Motor neuron (in vitro differentiated cells): ENCODE results near the gene CCDC88C. TPM values are rescaled to one million over a fixed set of nuclear protein-coding genes. Genes with fewer than 3 reads are reported as not detected.
"Not testable (repeated sequence)": the region's sequence is repeated elsewhere in the genome, so short reads cannot be mapped to it uniquely, and the experiment has no call there.

Experiments used
- ATAC-seq, 8 experiments: fragments of 200-7000 bp; cut with Tn5 transposase; replicated peaks in 6 of 8; 2 replicates each; pipeline ENCODE4 v1.8.0; 2021; ENCODE audit warnings: mild to moderate bottlenecking in 8 of 8, moderate library complexity in 8 of 8
- H3K27ac ChIP-seq, 2 donors: fragments of 250-450 bp; sonication (Bioruptor Pico); 2 replicates each; pipeline ENCODE4 v1.9.0; 2021; ENCODE audit warnings: antibody characterized with exemption in 2 of 2, mild to moderate bottlenecking in 2 of 2, moderate library complexity in 1 of 2
- H3K4me1 ChIP-seq, 2 donors: fragments of 250-450 bp; sonication (Bioruptor Pico); replicated peaks in 1 of 2; 2 replicates each; pipeline ENCODE4 v1.6.1; 2021; ENCODE audit warnings: antibody characterized with exemption in 2 of 2, mild to moderate bottlenecking in 2 of 2, moderate library complexity in 1 of 2
- H3K4me3 ChIP-seq, 5 donors: fragments of 250-450 bp; sonication (Bioruptor Pico); 2 replicates each; pipeline ENCODE4 v1.9.0; 2021; ENCODE audit warnings: antibody characterized with exemption in 5 of 5, mild to moderate bottlenecking in 5 of 5, moderate library complexity in 4 of 5
- WGBS, 10 experiments: fragments of 450-650 bp; shearing (Covaris generic); methylation state at CpG; one replicate each; pipeline ENCODE4 v1.0.0; 2022; 5-methylcytosine and 5-hydroxymethylcytosine counted together
- in situ Hi-C, 9 experiments: fragments of 400-800 bp; cut with MboI; loops; one replicate each; pipeline ENCODE4 v1.15.0; 2021; ENCODE audit warnings: low sequenced_read_pairs in 9 of 9, low pct_unique_long_range_greater_than_20kb in 2 of 9; ENCODE audit not compliant: unreplicated experiment in 9 of 9
- total RNA-seq, 8 experiments: library from RNA; unstranded; fragments of 300-600 nt; gene quantifications; 2 replicates each; pipeline versions ENCODE4 v1.2.3 to v1.2.4, GENCODE V29; 2022

CCDC88C gene
- total RNA-seq, 8 experiments from 2014 or later, result 2.6 to 25.2 (median 10.5) TPM

DNA sequence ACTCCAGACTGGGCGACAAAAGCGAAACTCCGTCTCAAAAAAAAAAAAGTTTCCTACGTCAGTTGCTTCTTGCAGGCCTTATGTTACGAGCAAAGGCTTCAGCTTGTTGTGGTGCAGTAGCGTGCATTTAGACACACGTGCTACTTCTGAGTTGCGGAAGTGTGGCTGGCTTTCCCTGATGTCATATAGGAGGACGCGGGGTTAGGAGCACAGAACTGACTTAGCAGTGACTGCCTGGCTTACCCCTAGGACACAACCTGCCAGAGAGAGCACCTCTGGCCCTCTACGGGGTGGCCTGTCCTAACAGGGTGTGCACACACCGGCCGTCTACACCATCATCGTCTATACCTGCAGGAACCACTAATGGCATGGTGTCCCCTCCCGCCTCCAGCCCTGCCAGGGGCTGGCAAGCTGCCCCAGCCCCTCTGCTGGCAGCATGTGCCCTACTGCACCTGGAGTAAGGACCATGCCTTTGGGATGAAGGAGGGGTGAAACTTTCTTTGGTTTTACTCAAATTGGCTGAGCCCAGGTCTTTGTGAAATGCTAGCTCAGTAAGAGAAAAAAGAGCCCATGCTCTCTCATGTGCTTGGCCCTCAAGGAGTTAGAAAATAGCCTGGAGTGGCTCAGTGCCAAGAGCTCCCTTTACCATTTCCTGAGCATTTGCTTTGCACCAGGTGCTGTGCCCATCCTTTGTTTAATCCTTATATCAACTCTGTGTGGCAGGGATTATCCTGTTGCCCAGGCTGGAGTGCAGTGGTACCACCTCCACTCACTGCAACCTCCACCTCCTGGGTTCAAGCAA lies 171.4 kb downstream of the CCDC88C start:
- no peak for ATAC-seq
- WGBS, 10 experiments, result 80 to 100% (median 95%) methylated on average over 1 to 6 of the region's 15 CpGs; no CpG with 5 or more reads in 2 of the 10 experiments
- Histone ChIP-seq H3K27ac (no peak overlapping the region), H3K4me3 (no peak overlapping the region), H3K4me1 (peaks cover 25 to 28% of the 10 kb centered on the region in 2 donors)
- in situ Hi-C loops, result no loop called here

DNA sequence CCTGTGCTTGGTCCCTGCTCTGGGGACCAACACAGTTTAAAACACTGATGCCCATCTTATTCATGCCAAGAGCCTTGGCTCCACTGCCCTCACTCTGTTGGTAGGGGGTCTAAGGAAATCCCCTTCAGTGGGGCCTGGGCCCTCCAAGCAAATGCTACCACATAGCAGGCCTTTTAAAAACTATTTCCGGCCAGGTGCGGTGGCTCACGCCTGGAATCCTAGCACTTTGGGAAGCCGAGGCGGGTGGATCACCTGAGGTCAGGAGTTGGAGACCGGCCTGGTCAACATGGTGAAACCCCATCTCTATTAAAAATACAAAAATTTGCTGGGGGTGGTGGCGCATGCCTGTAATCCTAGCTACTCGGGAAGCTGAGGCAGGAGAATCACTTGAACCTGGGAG lies 172.0 kb downstream of the CCDC88C start:
- ATAC-seq, H3K4me3 ChIP-seq, in situ Hi-C loops, H3K27ac ChIP-seq: not testable (repeated sequence)
- H3K4me1 ChIP-seq, result peaks cover 20 to 21% of the 10 kb centered on the region in 2 donors
- WGBS, 10 experiments, result 20 to 100% (median 100%) methylated on average over 1 to 3 of the region's 8 CpGs; no CpG with 5 or more reads in 7 of the 10 experiments

DNA sequence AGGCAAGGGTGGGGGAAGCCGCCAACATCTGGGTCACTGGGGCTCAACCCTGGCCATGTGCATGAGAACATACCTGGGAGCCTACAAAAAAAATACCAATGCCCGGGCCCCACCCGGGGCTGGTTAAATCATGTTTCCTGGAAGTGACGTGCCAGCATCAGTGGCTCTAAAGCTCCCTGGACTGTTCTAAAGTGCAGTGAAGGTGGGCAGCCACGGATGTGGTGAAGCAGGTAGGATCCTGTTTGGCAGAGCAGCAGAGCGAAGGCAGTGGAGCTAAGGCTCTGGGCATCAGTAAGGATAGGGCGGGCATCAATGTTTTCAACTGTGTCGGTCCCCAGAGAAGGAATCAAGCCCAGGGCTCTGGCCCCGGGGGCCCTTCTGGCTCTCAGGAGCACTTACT lies 172.6 kb downstream of the CCDC88C start:
- Histone ChIP-seq H3K4me3 (no peak overlapping the region), H3K27ac (peak overlapping the region; percentile 0 to 13), H3K4me1 (peaks cover 14 to 15% of the 10 kb centered on the region in 2 donors)
- ATAC-seq, result peak in 2 of 8 experiments; percentile 2 to 8
- 90 to 100% (median 92%) methylated on average over 1 to 4 of the region's 9 CpGs; no CpG with 5 or more reads in 5 of the 10 experiments for WGBS, 10 experiments
- in situ Hi-C loops, result no loop called here

DNA sequence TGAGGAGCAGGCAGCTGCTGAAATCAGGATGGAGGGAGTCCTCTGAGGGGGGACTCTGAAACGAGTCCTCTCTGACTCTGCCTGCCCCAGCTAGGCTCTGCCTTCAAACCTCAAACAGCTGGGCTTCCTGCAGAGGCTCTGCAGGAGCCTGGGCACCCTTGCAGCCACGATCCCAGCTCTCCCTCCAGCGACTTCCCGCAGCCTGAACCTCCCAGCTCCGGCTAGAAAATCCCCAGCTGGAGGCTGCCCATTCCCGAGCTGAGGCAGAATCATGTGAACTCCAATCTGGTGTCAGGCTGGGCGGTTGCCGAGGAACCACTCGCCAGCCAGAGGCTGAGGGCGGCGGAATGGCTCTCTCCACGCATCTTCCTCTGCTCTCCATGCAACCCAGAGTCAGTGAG lies 173.1 kb downstream of the CCDC88C start, which contains the start of gene GPR68:
Gene GPR68, minus strand, starts transcription at position 204 of the 401 bp plus-strand sequence. CDS start 9,654 bp downstream, outside the sequence.
- Histone ChIP-seq H3K27ac (peak within 1 kb of the TSS; percentile 0 to 13), H3K4me3 (peak within 1 kb of the TSS in 2 of 5 donors; percentile 1 to 10), H3K4me1 (peaks cover 9 to 10% of the 10 kb centered on the region in 2 donors)
- 0 to 17% (median 4%) methylated on average over 1 to 4 of the region's 12 CpGs; no CpG with 5 or more reads in 7 of the 10 experiments for WGBS, 10 experiments
- in situ Hi-C loops, result no loop called here
- peak; percentile 69 to 99 (median 98) for ATAC-seq

DNA sequence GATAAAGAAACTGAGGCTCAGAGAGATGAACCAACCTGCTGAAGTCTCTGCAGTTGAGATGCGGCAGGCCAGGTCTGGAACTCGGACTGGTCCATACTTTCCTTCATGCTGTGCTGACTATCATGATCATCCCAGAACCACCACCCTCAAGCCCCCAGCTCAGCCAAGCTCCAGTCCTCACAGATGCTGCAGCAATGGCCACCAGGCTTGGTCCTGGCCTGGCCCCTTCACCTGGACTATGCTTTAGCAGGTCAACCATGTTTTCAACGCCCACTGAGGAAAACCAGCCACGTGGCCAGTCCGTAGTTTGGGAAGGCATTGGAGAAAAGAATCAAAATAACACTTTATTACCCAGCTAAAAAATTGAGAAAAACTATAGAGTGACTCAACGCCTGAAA lies 174.5 kb downstream of the CCDC88C start:
- no peak for ATAC-seq
- Histone ChIP-seq H3K27ac (no peak overlapping the region), H3K4me3 (no peak overlapping the region), H3K4me1 (peaks cover 8 to 10% of the 10 kb centered on the region in 2 donors)
- in situ Hi-C loops, result no loop called here
- WGBS, 10 experiments, result 20 to 100% (median 82%) methylated on average over 1 to 5 of the region's 6 CpGs; no CpG with 5 or more reads in 1 of the 10 experiments

DNA sequence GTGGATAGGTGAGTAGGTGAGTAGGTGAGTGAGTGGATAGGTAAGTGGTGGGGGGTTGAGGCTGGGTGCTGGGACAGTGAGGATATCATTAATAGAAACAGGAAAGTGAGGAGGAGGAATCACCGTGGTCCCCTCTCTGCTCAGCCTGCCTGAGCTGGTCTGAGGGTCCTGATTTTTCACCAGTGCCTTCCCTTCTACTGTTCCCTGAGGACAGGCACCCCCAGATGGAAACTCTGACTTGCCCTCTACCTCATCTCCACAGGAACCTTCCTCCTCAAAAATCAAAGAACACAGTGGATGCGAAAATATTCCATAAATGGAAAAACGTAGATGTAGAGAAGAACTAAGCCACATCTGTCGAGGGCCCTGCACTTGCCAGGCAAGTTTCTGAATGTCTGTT lies 175.0 kb downstream of the CCDC88C start:
- in situ Hi-C loops, result no loop called here

DNA sequence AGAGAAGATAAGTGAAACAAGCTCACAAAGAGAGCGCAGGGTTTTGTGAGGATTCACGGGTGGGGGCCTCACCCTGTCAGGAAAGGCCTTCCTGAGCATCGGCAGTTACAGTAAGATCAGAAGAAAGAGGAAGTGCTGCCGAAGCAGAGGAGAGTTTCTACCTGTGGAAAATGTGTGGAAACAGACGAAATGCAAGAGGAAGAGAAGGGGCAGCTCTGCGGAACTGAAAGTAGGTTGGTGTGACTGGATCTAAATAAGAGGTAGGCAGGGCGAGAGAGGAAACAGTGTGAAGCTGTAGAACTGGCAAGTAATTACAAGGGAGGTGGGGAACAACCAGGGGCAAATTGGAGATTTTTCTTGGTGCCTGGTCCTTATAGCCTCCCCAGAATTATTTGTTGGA lies 175.8 kb downstream of the CCDC88C start:
- Histone ChIP-seq H3K4me3 (no peak overlapping the region), H3K4me1 (peaks cover 8 to 10% of the 10 kb centered on the region in 2 donors), H3K27ac (no peak overlapping the region)
- no peak for ATAC-seq
- WGBS, 10 experiments, result 66 to 100% (median 80%) methylated on average over 1 to 7 of the region's 7 CpGs
- in situ Hi-C loops, result no loop called here

More for the DNA sequence above, 175.0 kb downstream of the CCDC88C start:
- no peak for ATAC-seq
- H3K27ac ChIP-seq, result no peak overlapping the region
- no peak overlapping the region for H3K4me3 ChIP-seq
- WGBS, 10 experiments, result 50 to 100% (median 95%) methylated on average over 1 to 4 of the region's 4 CpGs; no CpG with 5 or more reads in 5 of the 10 experiments
- H3K4me1 ChIP-seq, result peaks cover 8 to 10% of the 10 kb centered on the region in 2 donors

DNA sequence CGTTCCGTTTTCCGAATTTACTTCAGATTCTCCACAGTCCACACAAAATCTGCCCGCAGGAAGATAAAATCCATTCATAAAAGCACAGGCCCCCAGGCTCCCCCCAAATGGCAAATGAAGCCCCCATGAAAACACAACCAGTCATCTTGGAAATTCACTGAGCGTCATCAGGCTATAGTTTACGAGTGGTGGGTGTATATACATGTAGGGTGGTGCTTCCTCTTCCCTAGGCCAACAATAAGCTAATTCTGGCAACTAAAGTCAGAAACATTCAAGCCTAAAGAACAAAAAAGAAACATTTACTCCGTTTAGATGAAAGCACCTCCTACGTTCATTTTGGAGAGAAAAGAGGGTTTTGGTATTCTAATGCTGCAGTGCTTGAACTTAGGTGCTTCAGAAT lies 179.0 kb downstream of the CCDC88C start:
- Histone ChIP-seq H3K27ac (no peak overlapping the region), H3K4me3 (no peak overlapping the region), H3K4me1 (no peaks in the 10 kb centered on the region)
- in situ Hi-C loops, result no loop called here
- 68 to 93% (median 75%) methylated on average over 3 to 8 of the region's 8 CpGs; no CpG with 5 or more reads in 4 of the 10 experiments for WGBS, 10 experiments
- ATAC-seq, result no peak

DNA sequence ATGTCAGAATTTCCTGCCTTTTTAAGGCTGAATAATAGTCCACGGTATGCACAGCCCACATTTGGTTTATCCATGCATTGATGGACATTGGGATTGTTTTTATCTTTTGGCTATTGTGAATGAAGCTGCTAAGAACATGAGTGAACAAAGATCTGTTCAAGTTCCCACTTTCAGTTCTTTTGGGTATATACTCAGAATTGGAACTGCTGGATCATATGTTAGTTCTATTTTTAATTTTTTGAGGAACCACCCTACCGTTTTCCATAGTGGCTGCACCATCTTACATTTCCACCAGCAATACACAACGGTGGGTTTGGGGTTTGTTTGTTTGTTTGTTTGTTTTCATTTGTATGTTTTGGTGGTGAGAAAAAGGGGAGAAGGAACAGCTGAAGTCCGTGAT lies 179.5 kb downstream of the CCDC88C start:
- WGBS, 10 experiments, result 39 to 83% (median 74%) methylated on average over 3 to 4 of the region's 4 CpGs; no CpG with 5 or more reads in 3 of the 10 experiments
- ATAC-seq, result no peak
- in situ Hi-C loops, result no loop called here
- Histone ChIP-seq H3K27ac (no peak overlapping the region), H3K4me1 (no peaks in the 10 kb centered on the region), H3K4me3 (no peak overlapping the region)

DNA sequence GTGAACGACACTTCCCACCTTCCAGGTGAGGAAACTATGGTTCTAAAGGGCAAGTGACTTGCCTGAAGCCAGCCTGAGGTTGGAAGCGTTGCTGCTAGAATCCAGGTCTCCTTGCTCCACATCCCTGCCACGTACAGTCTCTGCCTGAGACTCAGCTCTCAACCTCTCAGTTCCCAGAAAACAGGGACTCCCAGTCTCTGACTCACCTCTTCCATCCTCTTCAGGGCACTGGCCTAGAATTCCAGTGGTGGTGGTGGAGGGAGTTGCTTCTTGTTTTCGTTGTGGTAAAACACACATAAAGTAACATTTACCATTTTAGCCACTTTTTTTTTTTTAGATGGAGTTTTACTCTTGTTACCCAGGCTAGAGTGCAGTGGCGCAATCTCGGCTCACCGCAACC lies 180.4 kb downstream of the CCDC88C start:
- no peak overlapping the region for H3K4me3 ChIP-seq
- ATAC-seq, result no peak
- H3K27ac ChIP-seq, result no peak overlapping the region
- WGBS, 10 experiments, result 29 to 100% (median 80%) methylated on average over 1 to 7 of the region's 7 CpGs; no CpG with 5 or more reads in 3 of the 10 experiments
- in situ Hi-C loops, result no loop called here
- H3K4me1 ChIP-seq, result no peaks in the 10 kb centered on the region

DNA sequence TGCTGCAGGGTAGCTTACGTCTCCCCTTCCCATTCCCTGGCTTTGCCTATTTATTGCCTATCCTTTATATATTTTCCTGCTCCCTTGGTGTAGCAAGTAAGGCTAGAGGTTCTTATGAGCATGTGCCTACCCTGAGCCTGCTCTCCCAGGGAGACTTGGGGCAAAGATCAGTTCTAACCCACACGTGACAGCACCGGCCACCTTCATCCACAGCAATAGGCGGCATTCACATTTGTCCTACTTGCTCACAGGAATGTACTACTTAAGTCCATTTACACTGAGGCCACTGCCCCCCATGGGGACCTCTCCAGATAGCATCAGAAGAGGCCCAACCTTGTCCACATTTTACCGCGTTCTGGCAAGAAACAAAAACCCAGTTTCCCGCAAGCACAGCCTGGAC lies 181.8 kb downstream of the CCDC88C start:
- no peaks in the 10 kb centered on the region for H3K4me1 ChIP-seq
- no peak overlapping the region for H3K4me3 ChIP-seq
- ATAC-seq, result no peak
- 87 to 100% (median 96%) methylated on average over 1 to 6 of the region's 7 CpGs; no CpG with 5 or more reads in 4 of the 10 experiments for WGBS, 10 experiments
- in situ Hi-C loops, result no loop called here
- no peak overlapping the region for H3K27ac ChIP-seq

DNA sequence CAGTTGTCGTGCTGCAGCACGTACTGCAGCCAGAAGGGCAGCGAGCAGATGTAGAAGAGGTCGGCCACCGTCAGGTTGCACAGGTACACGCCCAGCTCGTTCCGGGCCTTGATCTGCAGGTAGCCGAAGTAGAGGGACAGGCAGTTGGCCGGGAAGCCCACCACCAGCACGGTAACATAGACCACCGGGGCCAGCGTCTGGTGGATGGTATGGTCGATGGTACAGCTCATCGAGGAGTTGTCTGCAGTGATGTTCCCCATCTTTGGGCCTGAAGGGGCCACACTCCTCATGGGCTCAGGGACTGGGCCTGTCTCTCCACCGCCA lies 182.9 kb downstream of the CCDC88C start:
- no peak overlapping the region for H3K27ac ChIP-seq
- ATAC-seq, result no peak
- no peak overlapping the region for H3K4me3 ChIP-seq
- in situ Hi-C loops, result no loop called here
- WGBS, 10 experiments, result 80 to 100% (median 95%) methylated on average over 1 to 12 of the region's 16 CpGs; no CpG with 5 or more reads in 6 of the 10 experiments
- H3K4me1 ChIP-seq, result no peaks in the 10 kb centered on the region

DNA sequence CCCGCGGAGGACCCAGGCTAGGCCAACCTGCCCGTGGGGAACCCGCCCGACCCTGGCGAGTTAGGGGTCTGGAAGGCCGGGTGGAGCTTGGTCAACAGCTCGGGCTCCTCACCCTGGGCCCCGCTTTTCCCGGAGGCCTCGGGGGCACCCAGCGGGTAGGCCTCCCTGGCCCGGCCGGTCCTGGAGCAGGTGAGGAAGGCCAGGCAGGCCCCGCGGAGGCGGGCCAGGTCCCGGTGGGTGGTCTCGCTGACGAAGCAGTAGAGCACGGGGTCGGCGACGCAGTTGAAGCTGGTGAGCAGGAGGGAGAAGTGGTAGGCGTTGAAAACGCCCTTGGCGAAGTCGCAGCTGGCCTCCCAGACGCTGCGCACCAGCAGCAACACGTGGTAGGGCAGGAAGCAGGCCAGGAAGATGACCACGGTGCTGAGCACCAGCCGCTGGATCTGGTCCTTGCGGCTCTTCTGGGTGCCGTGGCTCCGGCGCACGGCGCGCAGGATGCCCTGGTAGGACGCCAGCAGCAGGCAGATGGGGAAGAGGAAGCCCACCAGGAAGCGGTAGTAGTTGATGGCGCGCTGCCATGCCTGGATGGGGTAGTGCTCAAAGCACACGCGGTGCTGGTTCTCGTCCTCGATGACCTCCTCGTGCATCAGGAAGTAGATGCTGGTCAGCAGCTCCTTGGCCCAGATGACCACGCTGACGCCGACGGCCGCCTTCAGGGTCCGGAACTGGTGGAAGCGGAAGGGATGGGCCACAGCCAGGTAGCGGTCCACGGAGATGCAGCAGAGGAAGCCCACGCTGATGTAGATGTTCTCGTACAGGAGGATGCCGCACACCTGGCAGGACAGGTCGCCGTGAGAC lies 183.5 kb downstream of the CCDC88C start:
- ATAC-seq, result no peak
- in situ Hi-C loops, result no loop called here
- Histone ChIP-seq H3K27ac (no peak overlapping the region), H3K4me3 (no peak overlapping the region), H3K4me1 (no peaks in the 10 kb centered on the region)
- 83 to 100% (median 97%) methylated on average over 1 to 19 of the region's 63 CpGs; no CpG with 5 or more reads in 4 of the 10 experiments for WGBS, 10 experiments
